Duodenal mucosa (tissue), 2 donors: ENCODE results near the gene NMNAT2.

Experiments
- H3K27ac ChIP-seq: one replicate; pipeline ENCODE4 v1.7.0; 2013; ENCODE audit warnings: low read depth, low read length
- H3K27me3 ChIP-seq, 2 donors: one replicate each; pipeline ENCODE4 v1.7.0; 2013; ENCODE audit warnings: low read length in 2 of 2, control low read depth in 1 of 2; ENCODE audit not compliant: insufficient read depth in 2 of 2, control insufficient read depth in 1 of 2
- H3K36me3 ChIP-seq, 2 donors: one replicate each; pipeline ENCODE4 v1.7.0; 2013; ENCODE audit warnings: low read length in 2 of 2, control low read depth in 1 of 2; ENCODE audit not compliant: insufficient read depth in 2 of 2, control insufficient read depth in 1 of 2
- H3K4me1 ChIP-seq, 2 donors: one replicate each; pipeline ENCODE4 v1.7.0; 2013; ENCODE audit warnings: low read length in 2 of 2, control low read depth in 1 of 2; ENCODE audit not compliant: insufficient read depth in 2 of 2, control insufficient read depth in 1 of 2
- H3K4me3 ChIP-seq, 2 donors: one replicate each; pipeline ENCODE4 v1.7.0; 2013; ENCODE audit warnings: low read length in 2 of 2, low read depth in 1 of 2
- H3K9ac ChIP-seq, 2 donors: one replicate each; pipeline ENCODE4 v1.7.0; 2013; ENCODE audit warnings: low read length in 2 of 2, low read depth in 1 of 2
- H3K9me3 ChIP-seq, 2 donors: one replicate each; pipeline ENCODE4 v1.7.0; 2013; ENCODE audit warnings: low read length in 2 of 2, control low read depth in 1 of 2; ENCODE audit not compliant: control insufficient read depth in 1 of 2

The NMNAT2 gene

GRCh38 chr1:183255073-183255472, 163.1 kb downstream of the NMNAT2 start:
- Histone ChIP-seq H3K4me3 (no peak overlapping the region), H3K9me3 (no peaks in the 10 kb centered on the region), H3K36me3 (no peaks in the 10 kb centered on the region), H3K9ac (no peak overlapping the region), H3K4me1 (no peaks in the 10 kb centered on the region), H3K27me3 (no peaks in the 10 kb centered on the region), H3K27ac (no peak overlapping the region)

- H3K4me1 ChIP-seq: no peaks in the 10 kb centered on the region
- H3K9ac ChIP-seq: no peak overlapping the region
- no peaks in the 10 kb centered on the region for H3K9me3 ChIP-seq
- no peaks in the 10 kb centered on the region for H3K27me3 ChIP-seq
- H3K36me3 ChIP-seq: no peaks in the 10 kb centered on the region
- H3K4me3 ChIP-seq: no peak overlapping the region
- no peak overlapping the region for H3K27ac ChIP-seq
Observed at GRCh38 chr1:183251959-183252450, 166.2 kb downstream of the NMNAT2 start.

GRCh38 chr1:183251101-183251958, 166.8 kb downstream of the NMNAT2 start:
- Histone ChIP-seq H3K4me3 (no peak overlapping the region), H3K9me3 (no peaks in the 10 kb centered on the region), H3K27ac (no peak overlapping the region), H3K4me1 (no peaks in the 10 kb centered on the region), H3K27me3 (no peaks in the 10 kb centered on the region), H3K9ac (no peak overlapping the region), H3K36me3 (no peaks in the 10 kb centered on the region)

- H3K9ac ChIP-seq: no peak overlapping the region
- no peaks in the 10 kb centered on the region for H3K27me3 ChIP-seq
- H3K9me3 ChIP-seq: no peaks in the 10 kb centered on the region
- H3K36me3 ChIP-seq: no peaks in the 10 kb centered on the region
- no peaks in the 10 kb centered on the region for H3K4me1 ChIP-seq
- H3K4me3 ChIP-seq: no peak overlapping the region
- no peak overlapping the region for H3K27ac ChIP-seq
Observed at GRCh38 chr1:183249941-183250452, 168.2 kb downstream of the NMNAT2 start.

GRCh38 chr1:183248989-183249691, 169.0 kb downstream of the NMNAT2 start:
- H3K27ac ChIP-seq: no peak overlapping the region
- no peak overlapping the region for H3K9ac ChIP-seq
- no peak overlapping the region for H3K4me3 ChIP-seq
- no peaks in the 10 kb centered on the region for H3K36me3 ChIP-seq
- H3K9me3 ChIP-seq: no peaks in the 10 kb centered on the region
- no peaks in the 10 kb centered on the region for H3K27me3 ChIP-seq
- no peaks in the 10 kb centered on the region for H3K4me1 ChIP-seq

- H3K27ac ChIP-seq: no peak overlapping the region
- no peak overlapping the region for H3K9ac ChIP-seq
- H3K36me3 ChIP-seq: no peaks in the 10 kb centered on the region
- H3K27me3 ChIP-seq: no peaks in the 10 kb centered on the region
- no peaks in the 10 kb centered on the region for H3K4me1 ChIP-seq
- no peak overlapping the region for H3K4me3 ChIP-seq
- H3K9me3 ChIP-seq: no peaks in the 10 kb centered on the region
Observed at GRCh38 chr1:183247931-183248330, 170.2 kb downstream of the NMNAT2 start.

GRCh38 chr1:183247484-183247883, 170.7 kb downstream of the NMNAT2 start:
- Histone ChIP-seq H3K9me3 (no peaks in the 10 kb centered on the region), H3K27ac (no peak overlapping the region), H3K9ac (no peak overlapping the region), H3K27me3 (no peaks in the 10 kb centered on the region), H3K4me3 (no peak overlapping the region), H3K36me3 (no peaks in the 10 kb centered on the region), H3K4me1 (no peaks in the 10 kb centered on the region)

GRCh38 chr1:183247066-183247465, 171.1 kb downstream of the NMNAT2 start:
- H3K27ac ChIP-seq: no peak overlapping the region
- no peaks in the 10 kb centered on the region for H3K9me3 ChIP-seq
- H3K27me3 ChIP-seq: no peaks in the 10 kb centered on the region
- no peaks in the 10 kb centered on the region for H3K4me1 ChIP-seq
- no peak overlapping the region for H3K4me3 ChIP-seq
- H3K9ac ChIP-seq: no peak overlapping the region
- no peaks in the 10 kb centered on the region for H3K36me3 ChIP-seq

GRCh38 chr1:183246436-183246835, 171.7 kb downstream of the NMNAT2 start:
- no peak overlapping the region for H3K27ac ChIP-seq
- no peaks in the 10 kb centered on the region for H3K4me1 ChIP-seq
- H3K4me3 ChIP-seq: no peak overlapping the region
- H3K36me3 ChIP-seq: no peaks in the 10 kb centered on the region
- H3K9ac ChIP-seq: no peak overlapping the region
- no peaks in the 10 kb centered on the region for H3K27me3 ChIP-seq
- H3K9me3 ChIP-seq: no peaks in the 10 kb centered on the region

GRCh38 chr1:183245357-183245756, 172.8 kb downstream of the NMNAT2 start:
- Histone ChIP-seq H3K27ac (no peak overlapping the region), H3K9ac (no peak overlapping the region), H3K9me3 (no peaks in the 10 kb centered on the region), H3K36me3 (no peaks in the 10 kb centered on the region), H3K4me1 (no peaks in the 10 kb centered on the region), H3K27me3 (no peaks in the 10 kb centered on the region), H3K4me3 (no peak overlapping the region)
